Skeletal muscle tissue (tissue), 4 donors: Measurements from ENCODE around the gene ABCA8. TPM values are rescaled to one million over a fixed set of nuclear protein-coding genes. Genes with fewer than 3 reads are reported as not detected.

Source experiments
- H3K27ac ChIP-seq: one replicate; pipeline ENCODE4 v1.7.0; 2013; ENCODE audit warnings: mild to moderate bottlenecking, low read depth, low read length, inconsistent platforms
- H3K27me3 ChIP-seq, 3 donors: one replicate each; pipeline ENCODE4 v1.7.0; 2013; ENCODE audit warnings: low read length in 3 of 3; ENCODE audit not compliant: control insufficient read depth in 3 of 3, insufficient read depth in 3 of 3
- H3K36me3 ChIP-seq, 3 donors: one replicate each; pipeline ENCODE4 v1.7.0; 2013; ENCODE audit warnings: low read length in 3 of 3; ENCODE audit not compliant: control insufficient read depth in 3 of 3, insufficient read depth in 3 of 3
- H3K4me1 ChIP-seq, 3 donors: one replicate each; pipeline ENCODE4 v1.7.0; 2013; ENCODE audit warnings: low read length in 3 of 3, mild to moderate bottlenecking in 3 of 3; ENCODE audit not compliant: control insufficient read depth in 3 of 3, insufficient read depth in 3 of 3
- H3K4me3 ChIP-seq, 3 donors: one replicate each; pipeline ENCODE4 v1.7.0; 2013; ENCODE audit warnings: low read length in 3 of 3
- H3K9ac ChIP-seq, 3 donors: one replicate each; pipeline ENCODE4 v1.7.0; 2013; ENCODE audit warnings: low read length in 3 of 3, mild to moderate bottlenecking in 3 of 3, moderate library complexity in 2 of 3, low read depth in 1 of 3
- H3K9me3 ChIP-seq, 3 donors: one replicate each; pipeline ENCODE4 v1.7.0; 2013; ENCODE audit warnings: low read length in 3 of 3; ENCODE audit not compliant: control insufficient read depth in 3 of 3
- total RNA-seq: library from RNA; depleted of rRNA; stranded (reverse); fragments of >200 nt; gene quantifications from one replicate; pipeline ENCODE4 v1.2.3, GENCODE V29; 2014
- donor health status: Osteomylitis.

Gene ABCA8
- total RNA-seq, 1 donor from 2014 or later = 116 TPM

DNA sequence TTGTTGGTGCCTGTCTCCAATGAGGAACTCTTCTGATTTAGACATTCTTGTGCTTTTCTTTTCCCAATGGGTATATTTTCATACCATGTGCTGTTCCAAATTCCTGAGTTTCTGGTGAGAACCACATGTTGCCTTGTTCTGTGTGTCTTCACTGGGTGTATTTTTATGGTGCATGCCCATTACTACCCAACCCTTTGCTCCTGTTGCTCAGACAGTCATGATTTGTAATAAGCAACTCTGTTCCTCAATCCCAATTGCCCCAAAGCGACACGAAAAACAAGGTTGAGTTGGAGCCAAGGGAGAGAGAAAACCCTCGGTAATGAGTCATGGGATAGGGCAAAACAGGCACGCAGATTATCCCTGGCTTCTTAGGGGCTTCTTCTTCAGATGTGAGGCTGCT, 101.8 kb downstream of the ABCA8 start:
- Histone ChIP-seq H3K9ac (no peak overlapping the region), H3K27ac (peak overlapping the region; percentile 36), H3K9me3 (no peaks in the 10 kb centered on the region), H3K4me3 (no peak overlapping the region), H3K4me1 (peaks cover 3 to 12% (median 5%) of the 10 kb centered on the region in 3 donors), H3K36me3 (no peaks in the 10 kb centered on the region), H3K27me3 (no peaks in the 10 kb centered on the region)

DNA sequence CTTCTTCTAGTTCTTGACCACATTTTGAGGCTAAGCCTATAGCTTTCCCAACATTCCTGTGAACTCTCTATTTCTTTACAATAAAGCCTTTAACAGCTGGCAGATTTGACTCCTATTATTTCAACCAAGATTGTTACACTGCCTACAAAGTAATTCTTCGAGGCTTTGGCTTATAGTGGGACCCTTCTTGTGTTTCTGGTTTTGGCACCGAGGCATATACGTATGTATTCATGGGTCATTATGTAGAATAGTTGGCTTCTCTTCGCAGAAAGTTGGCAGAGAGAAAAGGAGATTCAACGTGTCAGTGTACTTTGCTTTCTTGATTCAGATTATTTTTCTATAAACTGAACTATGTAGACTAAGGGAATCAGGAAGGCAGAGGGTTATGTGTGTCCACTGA, 102.2 kb downstream of the ABCA8 start:
- H3K36me3 ChIP-seq = no peaks in the 10 kb centered on the region
- H3K4me1 ChIP-seq = peaks cover 5 to 14% (median 5%) of the 10 kb centered on the region in 3 donors
- H3K27ac ChIP-seq = peak overlapping the region; percentile 36
- H3K9me3 ChIP-seq = no peaks in the 10 kb centered on the region
- no peak overlapping the region for H3K9ac ChIP-seq
- no peaks in the 10 kb centered on the region for H3K27me3 ChIP-seq
- H3K4me3 ChIP-seq = no peak overlapping the region

DNA sequence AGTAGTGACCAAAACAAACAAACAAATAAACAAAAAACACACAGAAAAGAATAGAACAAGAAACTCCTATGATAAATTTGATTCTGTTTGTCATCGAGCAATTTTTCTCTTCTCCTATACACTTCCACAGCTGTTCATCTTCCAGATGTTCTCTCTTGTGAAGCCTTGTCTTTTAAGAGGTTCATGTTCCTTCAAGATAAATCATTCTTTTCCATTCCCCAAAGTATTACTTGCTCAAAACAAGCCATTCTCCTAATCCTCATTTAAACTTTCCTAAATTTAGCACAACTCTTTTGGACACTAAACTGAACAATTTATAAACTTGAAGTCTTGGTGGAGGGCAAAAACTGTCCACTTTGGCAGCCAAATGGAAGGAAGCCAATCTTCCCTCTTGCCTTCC, 103.3 kb downstream of the ABCA8 start:
- H3K4me1 ChIP-seq = peaks cover 5 to 17% (median 9%) of the 10 kb centered on the region in 3 donors
- H3K27ac ChIP-seq = peak overlapping the region; percentile 9
- H3K27me3 ChIP-seq = no peaks in the 10 kb centered on the region
- no peak overlapping the region for H3K9ac ChIP-seq
- no peaks in the 10 kb centered on the region for H3K9me3 ChIP-seq
- H3K4me3 ChIP-seq = no peak overlapping the region
- H3K36me3 ChIP-seq = no peaks in the 10 kb centered on the region

DNA sequence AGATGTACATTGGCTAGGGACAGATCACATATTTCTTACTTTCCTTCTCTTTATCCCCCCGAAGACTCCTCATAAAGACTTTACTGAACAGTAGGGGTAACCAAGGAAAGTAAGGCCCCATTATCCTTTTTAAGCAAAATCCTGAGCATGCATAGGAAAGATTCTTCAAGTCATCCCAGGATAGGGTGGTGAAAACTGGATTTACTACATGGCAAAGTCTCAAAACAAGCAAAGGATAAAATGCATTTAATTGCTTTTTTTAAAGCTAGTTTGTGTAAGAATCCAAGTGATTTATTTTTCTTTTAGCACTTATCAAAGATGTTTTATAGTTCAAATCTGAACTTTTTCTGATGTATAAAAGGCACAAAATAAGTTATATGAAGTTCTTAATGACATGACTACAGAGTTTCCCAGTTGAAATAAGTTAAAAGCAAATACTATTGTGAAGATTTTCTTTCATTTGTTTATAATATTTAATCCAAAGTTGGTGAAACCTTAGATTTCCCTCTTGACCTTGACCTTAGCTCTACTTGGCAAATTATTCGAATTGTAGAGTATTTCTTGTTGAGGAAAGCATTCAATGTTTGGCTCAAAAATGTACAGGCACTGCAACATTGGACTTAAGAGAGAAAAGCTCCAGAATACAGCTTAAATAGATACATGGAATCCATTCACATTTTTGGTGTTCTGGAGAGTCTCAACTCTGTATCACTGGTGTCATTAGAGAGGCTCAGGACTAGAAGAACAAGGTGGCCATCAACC, 104.3 kb downstream of the ABCA8 start:
- Histone ChIP-seq H3K4me1 (peaks cover 5 to 17% (median 9%) of the 10 kb centered on the region in 3 donors), H3K9me3 (no peaks in the 10 kb centered on the region), H3K9ac (no peak overlapping the region), H3K27me3 (no peaks in the 10 kb centered on the region), H3K27ac (peak overlapping the region; percentile 33), H3K4me3 (no peak overlapping the region), H3K36me3 (no peaks in the 10 kb centered on the region)

DNA sequence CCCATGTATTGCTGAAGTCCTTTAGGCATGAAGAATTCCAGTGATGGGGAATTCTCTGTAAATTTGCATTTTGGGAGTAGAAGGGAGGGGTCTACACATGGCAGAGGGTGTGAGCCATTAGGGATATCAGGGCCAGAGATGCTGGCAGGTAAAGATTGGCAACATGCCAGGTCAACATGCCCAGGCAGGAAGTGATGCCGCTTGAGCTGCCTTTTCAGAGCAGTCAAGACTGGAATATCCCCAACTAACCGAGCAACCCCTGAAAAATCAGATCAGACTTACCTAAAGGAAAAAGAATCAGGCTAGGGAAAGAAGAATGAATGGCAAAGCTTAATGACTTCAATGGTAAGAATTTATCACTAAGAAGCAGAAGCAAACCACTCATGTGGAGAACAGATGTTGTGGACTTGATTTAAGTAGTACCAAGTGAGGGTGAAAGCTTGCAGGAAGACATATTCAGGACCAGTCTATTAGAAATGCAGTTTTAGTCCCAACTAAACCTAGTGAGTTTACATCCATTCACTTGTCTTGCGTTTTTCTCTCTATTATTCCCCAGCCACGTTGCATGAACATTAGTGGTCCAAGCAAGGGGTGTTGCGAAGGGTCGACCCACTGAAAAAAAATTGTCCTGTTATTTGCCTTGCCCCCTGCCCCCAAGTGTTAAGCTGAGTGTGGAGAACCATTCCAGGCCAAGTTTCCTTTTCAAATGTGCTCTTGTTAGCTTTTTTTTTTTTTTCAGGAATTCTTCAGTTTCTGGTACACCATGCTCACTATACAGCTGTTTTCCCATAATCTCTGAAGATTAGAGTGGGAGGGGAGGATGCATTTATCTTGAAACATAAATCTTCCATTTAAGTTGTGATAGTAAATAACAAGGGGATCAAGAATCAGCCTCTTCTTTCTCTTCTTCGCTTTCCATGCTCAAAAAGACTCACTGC, 105.2 kb downstream of the ABCA8 start:
- Histone ChIP-seq H3K36me3 (no peaks in the 10 kb centered on the region), H3K9me3 (no peaks in the 10 kb centered on the region), H3K27me3 (no peaks in the 10 kb centered on the region), H3K4me1 (peaks cover 5 to 17% (median 9%) of the 10 kb centered on the region in 3 donors), H3K4me3 (no peak overlapping the region), H3K27ac (peak overlapping the region; percentile 33), H3K9ac (no peak overlapping the region)

DNA sequence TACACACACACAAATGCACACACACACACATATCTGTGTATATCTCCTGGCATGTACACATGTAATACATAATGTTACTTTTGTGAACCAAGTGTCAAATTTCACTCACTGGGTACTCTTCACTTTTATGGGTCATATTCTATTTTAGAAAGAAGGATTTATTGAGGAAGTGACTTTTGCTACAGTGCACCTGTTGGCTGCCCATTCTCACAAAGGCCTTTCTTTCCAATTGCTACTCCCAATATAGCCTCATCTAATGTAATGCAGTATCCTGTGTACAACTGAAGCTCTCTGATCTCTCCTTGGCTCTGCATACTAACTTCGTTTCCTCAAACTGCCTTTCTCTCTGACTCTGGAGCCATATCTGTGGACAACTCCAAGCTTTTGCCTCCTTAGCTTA, 107.5 kb downstream of the ABCA8 start:
- H3K9me3 ChIP-seq = no peaks in the 10 kb centered on the region
- no peak overlapping the region for H3K9ac ChIP-seq
- H3K27ac ChIP-seq = no peak overlapping the region
- no peak overlapping the region for H3K4me3 ChIP-seq
- no peaks in the 10 kb centered on the region for H3K27me3 ChIP-seq
- H3K36me3 ChIP-seq = no peaks in the 10 kb centered on the region
- peaks cover 2 to 9% (median 5%) of the 10 kb centered on the region in 3 donors for H3K4me1 ChIP-seq

DNA sequence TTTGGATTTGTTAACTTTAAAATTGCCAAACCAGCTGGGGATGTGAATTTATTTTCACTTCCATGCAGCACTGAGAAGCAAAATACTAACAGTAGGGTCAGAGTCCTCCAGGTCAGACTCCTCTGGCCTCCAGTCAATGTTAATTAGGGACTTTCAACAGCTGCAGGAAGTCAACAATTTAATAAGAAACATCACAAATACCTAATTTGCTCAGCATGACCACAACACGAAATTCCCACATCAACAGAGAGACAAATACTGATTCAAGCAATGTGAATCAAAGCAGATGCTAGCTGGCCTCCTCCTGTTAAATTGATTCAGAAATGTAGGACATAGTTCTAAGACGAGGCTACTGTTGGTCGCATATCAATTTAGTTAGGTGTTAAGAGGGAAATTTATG, 111.7 kb downstream of the ABCA8 start:
- H3K4me3 ChIP-seq = no peak overlapping the region
- no peak overlapping the region for H3K9ac ChIP-seq
- no peak overlapping the region for H3K27ac ChIP-seq
- peaks cover 0 to 6% (median 5%) of the 10 kb centered on the region in 3 donors for H3K4me1 ChIP-seq
- no peaks in the 10 kb centered on the region for H3K36me3 ChIP-seq
- H3K9me3 ChIP-seq = no peaks in the 10 kb centered on the region
- H3K27me3 ChIP-seq = no peaks in the 10 kb centered on the region

DNA sequence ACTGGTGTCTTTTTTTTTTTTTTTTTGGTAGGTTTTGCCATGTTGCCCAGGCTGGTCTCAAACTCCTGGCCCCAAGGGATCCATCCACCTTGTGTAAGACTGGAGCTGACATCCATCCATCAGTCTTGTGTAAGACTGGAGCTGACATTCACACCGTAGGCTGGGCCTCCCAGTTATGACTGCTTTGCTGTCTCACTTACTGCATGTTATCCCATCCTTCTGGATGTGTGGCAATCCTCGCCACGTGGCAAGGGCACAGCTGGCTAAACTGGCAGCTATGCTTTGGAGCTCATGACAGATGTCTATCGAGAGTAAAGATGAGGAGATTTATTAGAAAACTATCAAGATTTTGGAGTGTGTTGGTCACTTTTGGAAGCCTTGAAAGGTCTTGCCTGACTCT, 115.1 kb downstream of the ABCA8 start:
- H3K27me3 ChIP-seq = no peaks in the 10 kb centered on the region
- H3K9ac ChIP-seq = no peak overlapping the region
- H3K9me3 ChIP-seq = no peaks in the 10 kb centered on the region
- no peaks in the 10 kb centered on the region for H3K36me3 ChIP-seq
- H3K27ac ChIP-seq = no peak overlapping the region
- no peaks in the 10 kb centered on the region for H3K4me1 ChIP-seq
- no peak overlapping the region for H3K4me3 ChIP-seq

DNA sequence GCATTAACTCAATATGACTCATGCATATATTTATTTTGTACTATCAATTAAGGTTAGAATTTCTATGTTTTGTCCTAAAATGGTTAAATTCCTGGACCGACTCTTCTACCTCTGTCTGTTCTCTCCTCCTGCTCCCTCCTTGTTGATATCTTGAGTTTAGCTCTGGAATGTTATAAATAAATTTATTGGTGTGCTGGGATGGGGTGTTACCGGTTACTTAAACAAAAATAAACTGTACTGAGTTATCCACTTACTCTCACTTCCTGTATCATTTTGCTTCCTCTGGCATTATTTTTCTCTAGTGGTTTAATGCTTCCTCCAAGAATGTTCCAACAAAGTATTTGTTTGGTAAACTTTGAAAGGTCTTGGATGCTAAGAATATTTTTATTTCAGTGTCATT, 120.1 kb downstream of the ABCA8 start:
- Histone ChIP-seq H3K4me3 (no peak overlapping the region), H3K27me3 (no peaks in the 10 kb centered on the region), H3K9ac (no peak overlapping the region), H3K4me1 (no peaks in the 10 kb centered on the region), H3K9me3 (no peaks in the 10 kb centered on the region), H3K36me3 (no peaks in the 10 kb centered on the region), H3K27ac (peak overlapping the region; percentile 50)

DNA sequence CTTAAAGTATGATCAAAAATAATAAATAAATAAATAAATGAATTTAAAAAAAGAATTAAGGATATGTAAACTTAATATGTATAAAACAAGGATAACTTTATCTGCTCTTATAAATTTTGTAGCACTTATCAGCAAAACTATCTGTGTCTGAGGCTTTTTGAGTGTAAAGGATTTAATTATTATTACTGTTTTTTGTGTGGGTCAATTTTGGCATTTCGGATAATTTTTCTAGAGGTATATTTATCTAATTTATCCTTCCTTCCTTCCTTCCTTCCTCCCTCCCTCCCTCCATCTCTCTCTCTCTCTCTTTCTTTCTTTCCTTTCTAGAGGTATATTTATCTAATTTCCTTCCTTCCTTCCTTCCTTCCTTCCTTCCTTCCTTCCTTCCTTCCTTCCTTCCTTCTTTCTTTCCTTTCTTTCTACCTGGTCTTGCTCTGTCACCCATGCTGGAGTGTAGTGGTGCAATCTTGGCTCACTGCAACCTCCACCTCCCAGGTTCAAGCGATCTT, 120.8 kb downstream of the ABCA8 start:
- no peaks in the 10 kb centered on the region for H3K4me1 ChIP-seq
- H3K9ac ChIP-seq = no peak overlapping the region
- H3K27ac ChIP-seq = peak overlapping the region; percentile 50

More for the DNA sequence above, 120.8 kb downstream of the ABCA8 start:
- H3K9me3 ChIP-seq = no peaks in the 10 kb centered on the region
- no peaks in the 10 kb centered on the region for H3K27me3 ChIP-seq
- H3K4me3 ChIP-seq = no peak overlapping the region
- no peaks in the 10 kb centered on the region for H3K36me3 ChIP-seq
